PC-3 (cell line): ENCODE data around the gene RALGPS1. TPM values are rescaled to one million over a fixed set of nuclear protein-coding genes. Genes with fewer than 3 reads are reported as not detected.

Source experiments
- ATAC-seq: fragments of 200-7000 bp; cut with Tn5 transposase; 2 replicates; pipeline ENCODE4 v1.9.1; 2020; ENCODE audit warnings: mild to moderate bottlenecking, moderate library complexity
- BruUV-seq: library from RNA; stranded (reverse); fragments of 400-500 nt; replicated peaks from 2 replicates; lab custom pipeline; 2021; lab: Mats Ljungman, UMichigan
- CTCF ChIA-PET: fragments of 300-600 bp; sonication (Branson Sonifier 250); formaldehyde crosslinking; loops from one replicate; lab custom pipeline; 2022; ENCODE audit warnings: antibody characterized with exemption; lab: Charles Lee
- POLR2A ChIA-PET: fragments of 300-600 bp; sonication (Branson Sonifier 250); formaldehyde crosslinking; loops from one replicate; lab custom pipeline; 2022; ENCODE audit warnings: antibody characterized with exemption; ENCODE audit not compliant: unreplicated experiment; lab: Charles Lee
- DNase-seq: peaks from one replicate; pipeline ENCODE4 v3.0.0-alpha.2; 2015
- H2AFZ ChIP-seq: fragments of 300-600 bp; sonication (generic); 2 replicates; pipeline ENCODE4 v1.6.0; 2016; ENCODE audit warnings: antibody characterized with exemption, low read length
- H3F3A ChIP-seq: fragments of 300-600 bp; sonication (generic); one replicate; pipeline ENCODE4 v1.6.0; 2017; ENCODE audit warnings: antibody characterized with exemption, low read length, control low read depth, mild to moderate bottlenecking; ENCODE audit not compliant: unreplicated experiment
- H3K27ac ChIP-seq: fragments of 300-600 bp; sonication (generic); 2 replicates; pipeline ENCODE4 v1.5.1; 2016; ENCODE audit warnings: mild to moderate bottlenecking, low read length
- H3K27me3 ChIP-seq: fragments of 300-600 bp; sonication (generic); 2 replicates; pipeline ENCODE4 v1.6.1; 2016; ENCODE audit warnings: low read length, mixed read lengths
- H3K36me3 ChIP-seq: fragments of 300-600 bp; sonication (generic); 2 replicates; pipeline ENCODE4 v1.6.1; 2016; ENCODE audit warnings: low read depth, mixed run types, low read length, mixed read lengths
- H3K4me1 ChIP-seq: fragments of 300-600 bp; sonication (generic); 2 replicates; pipeline ENCODE4 v1.5.1; 2016; ENCODE audit warnings: low read length; ENCODE audit not compliant: insufficient read depth
- H3K4me2 ChIP-seq: fragments of 300-600 bp; sonication (generic); 2 replicates; pipeline ENCODE4 v1.6.0; 2016; ENCODE audit warnings: low read length
- H3K4me3 ChIP-seq: fragments of 300-600 bp; sonication (generic); 2 replicates; pipeline ENCODE4 v1.5.1; 2016; ENCODE audit warnings: mild to moderate bottlenecking, low read length, mixed read lengths
- H3K79me2 ChIP-seq: fragments of 300-600 bp; sonication (generic); 2 replicates; pipeline ENCODE4 v1.6.1; 2017; ENCODE audit warnings: low read length, mixed read lengths
- H3K9ac ChIP-seq: fragments of 300-600 bp; sonication (generic); 2 replicates; pipeline ENCODE4 v1.6.0; 2016; ENCODE audit warnings: mild to moderate bottlenecking, low read length
- H3K9me2 ChIP-seq: fragments of 300-600 bp; sonication (generic); replicated peaks from 2 replicates; pipeline ENCODE4 v1.6.1; 2016; ENCODE audit warnings: mixed run types, low read length, mixed read lengths
- H3K9me3 ChIP-seq: fragments of 300-600 bp; sonication (generic); 2 replicates; pipeline ENCODE4 v1.6.1; 2016; ENCODE audit warnings: low read length, mixed read lengths
- H4K20me1 ChIP-seq: fragments of 300-600 bp; sonication (generic); 2 replicates; pipeline ENCODE4 v1.6.1; 2016; ENCODE audit warnings: low read length, mixed read lengths
- EZH2 ChIP-seq: fragments of 300-600 bp; sonication (generic); IDR thresholded peaks from one replicate; pipeline ENCODE4 v1.6.1; 2017; ENCODE audit warnings: antibody characterized with exemption, mild to moderate bottlenecking, low read length; ENCODE audit not compliant: unreplicated experiment
- EZH2phosphoT487 ChIP-seq: fragments of 300-600 bp; sonication (generic); IDR thresholded peaks from 2 replicates; pipeline ENCODE4 v1.6.1; 2018; ENCODE audit warnings: mild to moderate bottlenecking, antibody characterized with exemption, low read length, borderline replicate concordance
- intact Hi-C: fragments of 100-400 bp; cut with micrococcal nuclease; formaldehyde crosslinking; loops from 2 replicates; pipeline ENCODE4 v1.9.0; 2023
- total RNA-seq: library from RNA; depleted of rRNA; stranded (reverse); fragments of >200 nt; gene quantifications from 2 replicates; pipeline ENCODE4 v1.2.3, GENCODE V29; 2014
- TF ChIP-seq, protein P1 (sequence below): fragments of 300-600 bp; sonication (generic); conservative IDR thresholded peaks from 2 replicates; pipeline ENCODE4 v1.5.1; 2017; ENCODE audit warnings: antibody characterized with exemption, low read depth, mild to moderate bottlenecking, low read length

The RALGPS1 gene
- total RNA-seq, 1 experiment from 2014 or later: 10.2 TPM

DNA sequence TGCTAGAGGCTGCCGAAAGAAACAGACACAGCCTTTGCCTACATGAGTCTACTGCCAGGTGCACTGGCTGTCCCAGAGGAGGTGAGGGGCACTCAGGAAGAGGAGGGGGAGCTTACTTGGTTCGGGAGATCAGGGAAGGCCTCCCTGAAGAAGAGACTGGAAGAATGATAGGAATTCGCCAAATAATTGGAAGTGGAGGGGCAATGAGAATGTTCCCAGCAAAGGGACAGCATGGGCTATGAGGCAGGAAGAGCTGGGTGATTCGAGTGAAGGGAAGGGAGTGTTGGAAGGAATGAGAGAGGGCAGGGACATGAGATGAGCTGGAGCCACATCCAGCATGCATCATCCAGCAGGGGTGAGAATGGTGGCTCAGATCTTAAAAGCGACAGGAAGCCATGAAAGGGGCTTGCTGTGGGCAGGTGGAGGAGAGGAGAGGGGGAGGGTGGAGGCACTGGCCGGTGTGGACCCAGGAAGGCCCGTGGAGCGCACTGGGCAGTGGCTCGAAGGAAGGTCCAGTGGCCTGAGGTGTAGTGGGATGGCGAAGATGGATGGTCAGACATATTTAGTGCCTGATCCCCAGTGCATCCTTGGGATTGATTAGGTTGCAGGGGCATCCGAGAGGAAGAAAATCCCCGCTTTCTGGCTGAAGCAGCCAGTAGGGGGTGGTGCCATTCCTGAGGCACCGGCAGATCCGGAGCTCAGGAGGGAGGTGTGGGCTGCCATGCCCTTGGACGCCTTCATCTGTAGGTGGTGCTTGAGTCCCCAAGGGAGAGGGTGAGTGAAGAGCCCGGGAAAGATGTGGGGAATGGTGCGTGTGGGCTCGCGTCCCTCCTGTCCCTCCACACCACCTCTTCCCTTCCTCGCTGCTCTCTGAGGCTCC is 296.5 kb downstream of the RALGPS1 start:
- CTCF ChIA-PET: no interaction called here

DNA sequence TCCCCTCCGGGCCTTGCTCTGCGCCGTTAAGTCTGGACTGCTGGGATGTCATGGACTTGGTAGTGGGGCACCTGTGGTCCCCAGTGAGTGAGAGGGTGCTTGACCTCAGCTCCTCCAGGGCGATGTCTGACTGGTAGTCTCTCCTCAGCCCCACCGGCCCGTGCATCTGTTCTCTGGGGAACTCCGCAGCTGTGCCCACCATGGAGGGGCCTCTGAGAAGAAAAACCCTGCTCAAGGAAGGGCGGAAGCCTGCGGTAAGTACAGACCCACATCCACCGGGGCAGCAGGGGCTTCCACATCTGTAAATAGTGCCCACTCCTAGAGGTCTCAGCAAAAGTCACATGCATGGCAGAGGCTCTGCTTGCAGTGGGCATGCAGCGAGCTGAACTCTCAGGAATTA is 297.4 kb downstream of the RALGPS1 start:
- no peak for TF ChIP-seq EZH2
- TF ChIP-seq, protein P1, sequence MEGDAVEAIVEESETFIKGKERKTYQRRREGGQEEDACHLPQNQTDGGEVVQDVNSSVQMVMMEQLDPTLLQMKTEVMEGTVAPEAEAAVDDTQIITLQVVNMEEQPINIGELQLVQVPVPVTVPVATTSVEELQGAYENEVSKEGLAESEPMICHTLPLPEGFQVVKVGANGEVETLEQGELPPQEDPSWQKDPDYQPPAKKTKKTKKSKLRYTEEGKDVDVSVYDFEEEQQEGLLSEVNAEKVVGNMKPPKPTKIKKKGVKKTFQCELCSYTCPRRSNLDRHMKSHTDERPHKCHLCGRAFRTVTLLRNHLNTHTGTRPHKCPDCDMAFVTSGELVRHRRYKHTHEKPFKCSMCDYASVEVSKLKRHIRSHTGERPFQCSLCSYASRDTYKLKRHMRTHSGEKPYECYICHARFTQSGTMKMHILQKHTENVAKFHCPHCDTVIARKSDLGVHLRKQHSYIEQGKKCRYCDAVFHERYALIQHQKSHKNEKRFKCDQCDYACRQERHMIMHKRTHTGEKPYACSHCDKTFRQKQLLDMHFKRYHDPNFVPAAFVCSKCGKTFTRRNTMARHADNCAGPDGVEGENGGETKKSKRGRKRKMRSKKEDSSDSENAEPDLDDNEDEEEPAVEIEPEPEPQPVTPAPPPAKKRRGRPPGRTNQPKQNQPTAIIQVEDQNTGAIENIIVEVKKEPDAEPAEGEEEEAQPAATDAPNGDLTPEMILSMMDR: no peak
- H2AFZ ChIP-seq: no peak overlapping the region
- no peak overlapping the region for H3K9ac ChIP-seq
- no TSS peak for BruUV-seq
- intact Hi-C loops: loop anchor here (5.0 kb wide), 1 partner anchor 185 kb away; the partner anchor contains the start of gene SLC2A8
- DNase-seq (no peak), ATAC-seq (no peak)
- H3K36me3 ChIP-seq: no peaks in the 10 kb centered on the region
- H3K79me2 ChIP-seq: no peaks in the 10 kb centered on the region
- H3F3A ChIP-seq: no peaks in the 10 kb centered on the region
- H3K27me3 ChIP-seq: no peaks in the 10 kb centered on the region
- POLR2A ChIA-PET: no interaction called here
- no peaks in the 10 kb centered on the region for H3K9me3 ChIP-seq
- H3K27ac ChIP-seq: no peak overlapping the region
- no peaks in the 10 kb centered on the region for H3K9me2 ChIP-seq
- H3K4me1 ChIP-seq: peaks cover 5% of the 10 kb centered on the region; the same call in 1 of the 2 replicates
- no peaks in the 10 kb centered on the region for H4K20me1 ChIP-seq
- no peak overlapping the region for H3K4me3 ChIP-seq
- H3K4me2 ChIP-seq: no peak overlapping the region
- CTCF ChIA-PET: no interaction called here

More for the DNA sequence above, 296.5 kb downstream of the RALGPS1 start:
- BruUV-seq: no TSS peak
- no peak overlapping the region for H3K9ac ChIP-seq
- no peaks in the 10 kb centered on the region for H3K27me3 ChIP-seq
- TF ChIP-seq, protein P1: no peak
- no peak for TF ChIP-seq EZH2
- no peak for TF ChIP-seq EZH2phosphoT487
- no peak overlapping the region for H3K4me3 ChIP-seq
- intact Hi-C loops: loop anchor here (5.0 kb wide), 1 partner anchor 186 kb away; the partner anchor contains the start of gene SLC2A8
- no peaks in the 10 kb centered on the region for H3K79me2 ChIP-seq
- DNase-seq (no peak), ATAC-seq (no peak)
- H3K4me1 ChIP-seq: peaks cover 5% of the 10 kb centered on the region; the same call in 1 of the 2 replicates
- H3K9me2 ChIP-seq: no peaks in the 10 kb centered on the region
- H2AFZ ChIP-seq: no peak overlapping the region
- POLR2A ChIA-PET: no interaction called here
- H3K4me2 ChIP-seq: no peak overlapping the region
- no peaks in the 10 kb centered on the region for H3K9me3 ChIP-seq
- no peak overlapping the region for H3K27ac ChIP-seq
- H3K36me3 ChIP-seq: no peaks in the 10 kb centered on the region
- H4K20me1 ChIP-seq: no peaks in the 10 kb centered on the region
- H3F3A ChIP-seq: no peaks in the 10 kb centered on the region

DNA sequence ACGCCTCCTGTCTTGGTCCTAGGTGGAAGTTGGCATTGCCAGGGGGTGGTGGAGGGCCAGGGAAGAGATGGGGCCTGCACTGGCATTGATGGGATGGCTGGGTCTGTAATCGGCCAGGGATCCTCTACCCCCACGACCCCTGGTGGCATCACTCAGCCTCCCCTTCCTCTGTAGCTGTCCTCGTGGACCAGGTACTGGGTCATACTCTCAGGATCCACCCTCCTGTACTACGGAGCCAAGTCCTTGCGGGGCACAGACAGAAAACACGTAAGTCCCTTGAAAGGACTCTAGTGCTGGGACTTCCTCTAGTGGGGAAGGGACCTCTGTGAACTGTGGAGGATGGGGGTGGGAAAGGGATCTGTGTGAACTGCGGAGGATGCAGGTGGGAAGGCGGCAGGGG is 297.9 kb downstream of the RALGPS1 start:
- TF ChIP-seq EZH2 (no peak), EZH2phosphoT487 (no peak)
- TF ChIP-seq, protein P1: no peak
- Histone ChIP-seq H3K9me2 (no peaks in the 10 kb centered on the region), H2AFZ (no peak overlapping the region), H3K9ac (no peak overlapping the region), H3K4me2 (no peak overlapping the region), H3K4me3 (no peak overlapping the region), H3K79me2 (no peaks in the 10 kb centered on the region), H3K27me3 (no peaks in the 10 kb centered on the region), H3K9me3 (no peaks in the 10 kb centered on the region), H4K20me1 (no peaks in the 10 kb centered on the region), H3K4me1 (peaks cover 5% of the 10 kb centered on the region; the same call in 1 of the 2 replicates), H3K27ac (no peak overlapping the region), H3K36me3 (no peaks in the 10 kb centered on the region), H3F3A (no peaks in the 10 kb centered on the region)
- intact Hi-C loops: loop anchor here (5.0 kb wide), 1 partner anchor 185 kb away; the partner anchor contains the start of gene SLC2A8
- POLR2A ChIA-PET: no interaction called here
- DNase-seq: no peak
- no TSS peak for BruUV-seq
- CTCF ChIA-PET: no interaction called here
- ATAC-seq: no peak
